GM12874 (cell line): ENCODE measurements around the gene TTLL10.

Experiments
- CTCF ChIP-seq: IDR thresholded peaks from 2 replicates; pipeline ENCODE4 v1.5.1; 2011; ENCODE audit warnings: low read depth, mild to moderate bottlenecking, control low read depth, low read length, moderate library complexity; ENCODE audit not compliant: insufficient read depth

The TTLL10 gene

GRCh38 chr1:1173793-1174415 lies at the start of gene TTLL10:
Gene TTLL10, plus strand, starts transcription at chr1:1173880. Its CDS starts 5,336 bp downstream, at chr1:1179216.
- TF ChIP-seq CTCF: no peak

- no peak for TF ChIP-seq CTCF
These were observed 49.2 kb upstream of the TTLL10 start for GRCh38 chr1:1124508-1124785.

- no peak for TF ChIP-seq CTCF
These were observed 48.7 kb upstream of the TTLL10 start for GRCh38 chr1:1124786-1125642.

- TF ChIP-seq CTCF: no peak
These were observed 47.7 kb upstream of the TTLL10 start for GRCh38 chr1:1125945-1126344.

GRCh38 chr1:1127551-1128451 lies 45.9 kb upstream of the TTLL10 start:
- TF ChIP-seq CTCF: no peak

- no peak for TF ChIP-seq CTCF
These were observed 45.1 kb upstream of the TTLL10 start for GRCh38 chr1:1128454-1129139.

- TF ChIP-seq CTCF: no peak
These were observed 44.3 kb upstream of the TTLL10 start for GRCh38 chr1:1129381-1129821.
